GM12873 (cell line): ENCODE results near the gene RIPOR1.

Experiments used
- CTCF ChIP-seq: IDR thresholded peaks from 2 replicates; pipeline ENCODE4 v1.5.1; 2012; ENCODE audit warnings: low read depth, mild to moderate bottlenecking, moderate library complexity, low read length, control low read depth; ENCODE audit not compliant: insufficient read depth; ENCODE audit errors: missing control alignments

The RIPOR1 gene

GRCh38 chr16:67563708-67564468, 35.3 kb downstream of the RIPOR1 start:
- TF ChIP-seq CTCF = no peak

GRCh38 chr16:67565470-67566100, 37.0 kb downstream of the RIPOR1 start:
- no peak for TF ChIP-seq CTCF

- no peak for TF ChIP-seq CTCF
Measured at GRCh38 chr16:67571464-67571863, 42.8 kb downstream of the RIPOR1 start.

GRCh38 chr16:67571981-67572431, 43.4 kb downstream of the RIPOR1 start:
- TF ChIP-seq CTCF = no peak

- TF ChIP-seq CTCF = no peak
Measured at GRCh38 chr16:67579686-67580085, 51.1 kb downstream of the RIPOR1 start.

GRCh38 chr16:67580202-67580601, 51.6 kb downstream of the RIPOR1 start:
- no peak for TF ChIP-seq CTCF

- no peak for TF ChIP-seq CTCF
Measured at GRCh38 chr16:67593288-67593687, 64.7 kb downstream of the RIPOR1 start.
